ENCODE results near the gene INSRR. TPM values are rescaled to one million over a fixed set of nuclear protein-coding genes. Genes with fewer than 3 reads are reported as not detected.

Gene INSRR
- total RNA-seq, 1 experiment from 2014 or later, result not detected

Other genes starting within 250 kb of the INSRR start
- not detected in 2 replicates for gene HAPLN2, start 239.7 kb downstream of the INSRR start, total RNA-seq (2014; rRNA removed; shearing (Covaris generic))
- 0.03 TPM in 1 of 2 replicates, not detected in the other for gene BCAN, start 217.0 kb downstream of the INSRR start, total RNA-seq (2014; rRNA removed; shearing (Covaris generic))
- gene NES, start 181.7 kb downstream of the INSRR start, total RNA-seq (2014; rRNA removed; shearing (Covaris generic)), result 0.03 and 0.13 TPM in 2 replicates
- 6.0 and 8.6 TPM in 2 replicates for gene CRABP2, start 153.5 kb downstream of the INSRR start, total RNA-seq (2014; rRNA removed; shearing (Covaris generic))
- 10.9 and 15.7 TPM in 2 replicates for gene METTL25B, start 130.6 kb downstream of the INSRR start, total RNA-seq (2014; rRNA removed; shearing (Covaris generic))
- 27.6 and 39.8 TPM in 2 replicates for gene ISG20L2, start 130.4 kb downstream of the INSRR start, total RNA-seq (2014; rRNA removed; shearing (Covaris generic))
- gene MRPL24, start 118.0 kb downstream of the INSRR start, total RNA-seq (2014; rRNA removed; shearing (Covaris generic)), result 163 and 192 TPM in 2 replicates
- 522 and 576 TPM in 2 replicates for gene HDGF, start 107.4 kb downstream of the INSRR start, total RNA-seq (2014; rRNA removed; shearing (Covaris generic))
- gene PRCC, start 91.6 kb downstream of the INSRR start, total RNA-seq (2014; rRNA removed; shearing (Covaris generic)), result 69.5 and 122 TPM in 2 replicates
- gene SH2D2A, start 42.3 kb downstream of the INSRR start, total RNA-seq (2014; rRNA removed; shearing (Covaris generic)), result 4.6 and 8.2 TPM in 2 replicates
- 0.60 and 1.3 TPM in 2 replicates for gene NTRK1, start 1.7 kb upstream of the INSRR start, total RNA-seq (2014; rRNA removed; shearing (Covaris generic))
- 4.1 and 5.2 TPM in 2 replicates for gene PEAR1, start 34.6 kb upstream of the INSRR start, total RNA-seq (2014; rRNA removed; shearing (Covaris generic))
- not detected in 2 replicates for gene LRRC71, start 61.5 kb upstream of the INSRR start, total RNA-seq (2014; rRNA removed; shearing (Covaris generic))
- gene ARHGEF11, start 186.6 kb upstream of the INSRR start, total RNA-seq (2014; rRNA removed; shearing (Covaris generic)), result 17.7 and 19.0 TPM in 2 replicates
- not detected in 2 replicates for gene ETV3L, start 240.7 kb upstream of the INSRR start, total RNA-seq (2014; rRNA removed; shearing (Covaris generic))